Posterior vena cava (tissue), 2 donors: ENCODE data around the gene ZNF276. TPM values are rescaled to one million over a fixed set of nuclear protein-coding genes. Genes with fewer than 3 reads are reported as not detected.

ENCODE experiments used
- DNase-seq: peaks from one replicate; pipeline ENCODE4 v3.0.0-alpha.2; 2020; ENCODE audit warnings: low spot score
- intact Hi-C, 2 donors: fragments of 100-400 bp; cut with DNase I; formaldehyde crosslinking; loops; one replicate each; pipeline versions ENCODE4 v1.14.1 to v1.14.2; 2022 to 2023
- total RNA-seq, 2 donors: library from RNA; stranded (reverse); fragmentation: NEBNext Ultra II Directional; extraction: Animal tissue kit (Norgen Biotek cat#: 25700); gene quantifications; one replicate each; pipeline ENCODE4 v1.2.1, GENCODE V29; 2021
- donor health status: DM: yes; HTN: yes; CAD: no.
- donor health status: DM: yes; HTN: yes; CAD: no.

ZNF276 gene
- total RNA-seq, 2 donors from 2014 or later: 16.4 to 17.4 TPM

- intact Hi-C loops: no loop called here
- no peak for DNase-seq
Measured at GRCh38 chr16:89729863-89730593, 8.7 kb downstream of the ZNF276 start.

GRCh38 chr16:89730610-89731234, 9.4 kb downstream of the ZNF276 start:
- intact Hi-C loops: no loop called here

GRCh38 chr16:89732142-89732917, 11.0 kb downstream of the ZNF276 start:
- no peak for DNase-seq
- intact Hi-C loops: no loop called here

More at GRCh38 chr16:89730610-89731234, 9.4 kb downstream of the ZNF276 start:
- DNase-seq: no peak

- DNase-seq: no peak
- intact Hi-C loops: no loop called here
Measured at GRCh38 chr16:89732918-89733242, 11.5 kb downstream of the ZNF276 start.

GRCh38 chr16:89733322-89733721, 12.0 kb downstream of the ZNF276 start:
- intact Hi-C loops: no loop called here
- no peak for DNase-seq

- DNase-seq: no peak
- intact Hi-C loops: no loop called here
Measured at GRCh38 chr16:89733792-89734191, 12.5 kb downstream of the ZNF276 start.

- intact Hi-C loops: no loop called here
- no peak for DNase-seq
Measured at GRCh38 chr16:89736554-89736953, 15.2 kb downstream of the ZNF276 start.

GRCh38 chr16:89737341-89738071, 16.2 kb downstream of the ZNF276 start:
- intact Hi-C loops: no loop called here
- DNase-seq: no peak

- no peak for DNase-seq
- intact Hi-C loops: no loop called here
Measured at GRCh38 chr16:89738072-89738377, 16.7 kb downstream of the ZNF276 start.

- intact Hi-C loops: no loop called here
- no peak for DNase-seq
Measured at GRCh38 chr16:89738538-89739317, 17.4 kb downstream of the ZNF276 start.

GRCh38 chr16:89739383-89739782, 18.0 kb downstream of the ZNF276 start:
- intact Hi-C loops: no loop called here
- DNase-seq: no peak

- intact Hi-C loops: no loop called here
- no peak for DNase-seq
Measured at GRCh38 chr16:89741342-89742014, 20.1 kb downstream of the ZNF276 start.

- DNase-seq: no peak
- intact Hi-C loops: no loop called here
Measured at GRCh38 chr16:89742948-89743347, 21.6 kb downstream of the ZNF276 start.

- intact Hi-C loops: no loop called here
- DNase-seq: no peak
Measured at GRCh38 chr16:89744813-89745212, 23.5 kb downstream of the ZNF276 start.

- no peak for DNase-seq
- intact Hi-C loops: no loop called here
Measured at GRCh38 chr16:89746043-89746442, 24.7 kb downstream of the ZNF276 start.

GRCh38 chr16:89748076-89748475, 26.7 kb downstream of the ZNF276 start:
- DNase-seq: no peak
- intact Hi-C loops: no loop called here

GRCh38 chr16:89748921-89749320, 27.6 kb downstream of the ZNF276 start:
- DNase-seq: no peak
- intact Hi-C loops: no loop called here

GRCh38 chr16:89749637-89750036, 28.3 kb downstream of the ZNF276 start:
- no peak for DNase-seq
- intact Hi-C loops: no loop called here
